Epidermal melanocyte (primary cell): Measurements from ENCODE around the gene OXLD1.
A peak's percentile ranks its signal among the peaks of the same experiment; 100 is the strongest.

Experiments used
- DNase-seq: peaks from one replicate; pipeline ENCODE4 v3.0.0; 2011; ENCODE audit warnings: low spot score; ENCODE audit not compliant: insufficient read length

Gene OXLD1

DNA sequence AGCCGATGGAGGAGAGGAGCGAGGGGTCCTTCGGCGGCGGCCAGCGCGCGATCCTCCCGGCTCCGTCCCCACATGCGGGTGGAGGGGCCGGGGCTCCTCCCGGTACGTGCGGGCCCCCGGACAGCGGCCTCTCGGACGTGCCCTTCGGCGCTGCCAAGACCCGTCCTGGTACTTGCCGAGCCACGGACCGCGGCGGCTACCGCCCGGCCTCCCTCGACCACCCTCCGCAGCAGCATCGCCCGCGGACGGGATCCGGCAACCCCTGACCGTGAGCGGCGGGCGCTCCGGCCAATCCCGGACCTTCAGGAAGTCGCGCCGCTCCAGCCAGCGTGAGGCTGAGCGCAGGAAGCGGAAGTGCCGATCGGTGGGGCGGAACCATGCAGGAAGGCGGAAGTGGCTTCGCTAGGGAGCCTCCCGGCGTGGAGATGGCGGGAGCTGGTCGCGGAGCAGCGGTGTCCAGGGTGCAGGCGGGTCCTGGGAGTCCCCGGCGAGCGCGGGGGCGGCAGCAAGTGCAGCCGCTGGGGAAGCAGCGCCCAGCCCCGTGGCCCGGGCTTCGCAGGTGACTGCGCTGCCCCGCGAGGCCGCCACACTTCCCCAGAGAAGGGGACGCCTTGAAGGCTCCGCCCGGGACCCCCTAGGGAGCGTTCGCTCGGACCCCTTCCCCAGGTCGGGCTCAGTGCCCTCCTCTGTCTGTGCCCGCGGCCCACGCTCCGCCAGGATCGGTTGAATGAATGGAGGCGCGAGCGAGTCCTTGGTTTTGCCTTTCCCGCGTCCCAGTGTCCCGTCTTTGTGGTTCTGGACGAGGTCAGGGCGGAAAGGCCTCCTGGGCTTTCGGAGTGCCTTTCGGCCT, at the start of gene OXLD1, which contains the start of gene CCDC137:
Gene OXLD1 (minus strand): TSS at position 264 of the 850 bp plus-strand sequence. CDS start 28 bp downstream, at position 236.
Gene CCDC137 (plus strand): TSS at position 396 of the 850 bp plus-strand sequence. CDS start 30 bp downstream, at position 426.
- peak; percentile 96 for DNase-seq

DNA sequence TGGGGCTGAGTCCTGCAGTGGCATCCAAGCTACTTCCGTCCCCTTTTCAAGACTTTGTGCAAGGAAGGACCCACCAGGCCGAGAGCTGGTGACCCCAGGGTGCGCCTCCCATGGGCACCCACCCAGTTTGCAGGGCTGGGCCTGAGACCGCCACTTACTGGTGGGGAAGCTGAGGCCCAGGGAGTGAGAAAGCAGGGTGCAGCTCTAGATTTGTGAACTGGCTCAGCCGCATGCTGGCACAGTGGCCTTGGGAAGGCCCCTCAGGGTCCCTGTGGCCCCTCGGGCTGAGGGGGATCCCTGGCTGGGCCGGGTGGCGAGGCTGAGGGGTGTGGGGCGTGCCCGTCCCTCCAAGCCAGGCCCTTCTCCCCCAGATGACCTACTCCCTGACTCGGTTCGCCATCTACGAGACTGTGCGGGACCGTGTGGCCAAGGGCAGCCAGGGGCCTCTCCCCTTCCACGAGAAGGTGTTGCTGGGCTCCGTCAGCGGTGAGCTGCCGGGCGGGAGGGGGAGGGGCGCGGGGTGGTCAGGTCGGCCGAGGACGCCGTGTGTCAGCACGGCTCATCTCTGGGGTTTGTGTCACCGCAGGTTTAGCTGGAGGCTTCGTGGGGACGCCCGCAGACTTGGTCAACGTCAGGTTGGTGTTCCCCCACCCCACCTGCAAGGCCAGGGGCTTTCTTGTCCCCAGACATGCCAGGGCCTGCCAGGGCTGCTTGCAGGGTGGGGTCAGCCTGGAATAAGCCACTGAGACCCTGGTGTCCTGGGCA, 48.9 kb upstream of the OXLD1 start:
- no peak for DNase-seq

DNA sequence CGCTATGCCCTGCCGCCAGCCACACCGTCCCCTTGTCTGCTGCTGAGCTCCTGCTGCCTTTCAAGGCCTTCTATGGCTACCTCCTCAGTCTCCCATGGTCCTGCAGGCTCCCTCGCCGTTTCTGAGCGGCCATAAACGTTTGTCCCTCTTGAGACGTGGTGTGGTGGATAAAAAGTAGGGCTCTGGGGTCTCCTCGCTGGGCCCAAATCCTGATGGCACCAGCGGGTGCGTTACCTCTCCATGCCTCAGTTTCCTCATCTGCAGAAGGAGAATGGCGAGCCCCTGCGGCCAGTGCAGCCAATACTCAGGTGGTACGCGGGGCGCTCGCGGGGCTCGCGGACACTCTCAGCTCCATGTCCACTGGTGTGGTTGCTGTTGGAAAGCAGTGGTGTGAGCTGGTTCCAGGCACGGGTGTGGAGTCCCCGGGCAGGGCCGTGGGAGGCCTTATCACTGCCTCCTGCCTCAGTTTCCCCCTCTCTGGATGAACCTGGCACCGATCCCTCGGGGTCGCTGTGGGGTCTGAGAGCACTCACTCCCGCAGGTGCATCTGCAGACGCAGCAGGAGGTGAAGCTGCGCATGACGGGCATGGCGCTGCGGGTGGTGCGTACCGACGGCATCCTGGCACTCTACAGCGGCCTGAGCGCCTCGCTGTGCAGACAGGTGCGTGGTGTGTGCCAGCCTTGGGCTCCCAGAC, 48.2 kb upstream of the OXLD1 start:
- no peak for DNase-seq

DNA sequence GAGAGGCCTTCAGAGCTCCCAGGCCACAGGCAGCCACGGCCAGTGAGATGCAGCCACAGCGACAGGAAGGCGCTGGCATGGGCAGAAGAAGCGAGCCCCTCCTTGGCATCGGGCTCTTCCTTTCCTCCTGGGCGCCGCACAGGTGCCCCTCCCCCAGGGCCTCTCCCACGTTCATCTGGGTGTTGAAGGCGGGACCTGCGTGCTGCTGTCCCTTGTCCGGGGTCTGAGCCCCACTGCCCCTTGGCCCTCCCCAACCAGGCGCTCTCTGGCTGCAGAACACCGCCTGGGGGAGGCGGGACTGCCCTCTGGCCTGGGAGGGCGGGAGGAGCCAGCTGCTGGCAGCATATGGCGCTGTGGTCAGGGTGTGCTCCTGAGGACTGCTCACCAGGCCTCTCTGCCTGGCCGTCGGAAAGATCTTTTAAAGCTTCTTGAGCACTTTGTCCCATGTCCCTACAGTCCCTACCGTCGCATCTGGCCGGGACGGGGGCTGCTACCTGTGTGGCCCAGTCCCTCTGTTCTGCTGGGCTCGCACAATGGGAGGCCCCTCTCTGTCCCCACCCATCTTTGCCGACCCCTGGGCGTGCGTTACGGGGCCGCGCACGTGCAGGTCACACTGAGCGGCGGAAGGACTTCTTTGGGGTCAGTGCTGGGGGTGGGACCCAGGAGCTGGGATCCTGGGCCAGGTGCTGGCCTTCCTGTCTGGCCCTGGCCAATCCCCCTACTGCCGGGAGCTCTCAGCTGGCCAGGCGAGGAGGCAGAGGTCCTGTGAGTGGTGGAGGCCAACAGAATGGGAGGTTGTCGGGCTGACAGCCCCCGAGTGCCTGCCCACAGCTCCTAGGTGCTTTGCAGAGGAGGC, 47.4 kb upstream of the OXLD1 start:
- no peak for DNase-seq

DNA sequence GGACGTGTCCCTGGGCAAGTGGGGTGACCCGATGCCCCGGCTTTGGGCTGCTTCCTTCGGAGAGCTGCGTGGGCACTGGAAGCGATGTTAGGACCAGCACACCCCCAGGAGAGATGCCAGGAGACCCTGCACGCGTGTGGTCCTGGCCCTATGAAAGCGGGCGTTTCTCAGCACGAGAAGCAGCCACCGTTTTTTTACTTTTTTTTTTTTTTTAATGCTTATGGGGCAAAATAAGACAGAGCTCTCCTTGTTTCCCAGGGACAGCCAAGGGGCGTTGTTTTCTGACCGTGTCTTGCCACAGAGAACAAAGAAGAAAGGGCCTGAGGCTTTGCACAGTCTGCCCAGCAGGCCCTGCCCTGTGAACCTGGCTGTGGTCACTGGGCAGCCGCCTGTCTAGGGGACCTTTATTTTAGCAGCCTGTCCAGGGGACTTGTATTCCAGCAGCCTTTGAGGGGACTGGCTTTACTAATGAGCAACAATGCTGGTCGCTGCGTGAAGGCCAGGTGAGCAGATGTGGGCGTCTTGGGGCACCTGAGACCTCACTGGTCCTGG, 46.7 kb upstream of the OXLD1 start:
- peak; percentile 89 for DNase-seq

DNA sequence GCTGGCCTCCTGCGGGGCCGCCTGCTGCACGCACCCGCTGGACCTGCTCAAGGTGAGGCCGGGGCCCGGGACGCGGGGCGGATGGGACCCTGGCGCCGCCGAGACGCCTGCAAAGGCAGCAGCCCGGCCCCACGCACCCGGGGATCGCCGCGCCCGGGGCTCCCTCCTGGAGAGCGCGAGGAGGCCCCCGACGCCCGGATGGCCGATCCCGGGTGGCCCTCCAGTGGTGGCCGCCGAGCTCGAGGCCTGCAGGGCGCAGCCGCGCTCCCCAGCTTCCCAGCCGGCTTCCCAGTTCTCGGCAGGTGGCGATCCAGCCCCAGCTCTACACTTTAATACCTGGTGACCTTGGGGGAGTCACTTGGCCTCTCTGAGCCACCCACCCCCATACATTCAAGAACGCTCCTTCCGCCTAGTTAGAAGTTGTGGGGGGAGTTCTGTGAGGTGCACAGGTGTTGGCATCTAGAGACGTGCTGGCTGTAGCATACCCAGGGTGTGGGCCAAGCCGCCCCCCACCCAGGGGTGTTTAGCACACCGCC, 46.1 kb upstream of the OXLD1 start:
- DNase-seq, result no peak

DNA sequence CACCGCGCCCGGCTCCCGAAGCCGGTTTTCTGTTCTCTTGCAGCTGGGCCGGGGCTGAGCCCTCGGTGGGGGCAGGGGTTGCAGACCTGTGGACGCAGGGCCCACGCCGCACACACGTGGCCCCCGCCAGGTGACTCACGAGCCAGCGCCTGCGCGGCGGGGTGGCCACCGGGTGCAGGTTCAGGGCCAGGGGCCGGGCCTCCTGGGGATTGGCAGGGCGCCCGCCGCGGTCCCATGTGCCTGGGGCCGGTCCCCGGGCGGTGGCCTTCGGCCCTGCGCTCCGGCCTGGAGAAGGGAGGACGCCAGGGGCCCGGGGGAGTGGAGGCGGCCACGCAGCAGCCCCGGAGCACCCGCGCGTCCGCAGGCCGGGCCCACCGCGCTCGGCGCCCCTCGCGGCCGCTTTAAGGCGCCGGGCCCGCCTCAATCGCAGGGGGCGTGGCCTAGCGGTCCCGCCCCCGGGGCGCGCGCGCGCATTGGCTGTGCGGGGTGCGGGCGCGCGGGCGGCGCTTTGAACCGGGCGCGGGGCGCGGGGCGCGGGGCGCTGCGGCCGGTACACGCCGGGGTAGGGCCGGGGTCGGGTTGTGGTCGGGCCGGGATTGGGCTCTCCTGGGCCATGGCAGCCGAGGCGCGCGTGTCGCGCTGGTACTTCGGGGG, 45.5 kb upstream of the OXLD1 start, which contains the start of gene SLC25A10:
Gene SLC25A10 (plus strand): TSS at position 471 of the 654 bp plus-strand sequence. CDS start 143 bp downstream, at position 614.
- DNase-seq, result peak; percentile 87

DNA sequence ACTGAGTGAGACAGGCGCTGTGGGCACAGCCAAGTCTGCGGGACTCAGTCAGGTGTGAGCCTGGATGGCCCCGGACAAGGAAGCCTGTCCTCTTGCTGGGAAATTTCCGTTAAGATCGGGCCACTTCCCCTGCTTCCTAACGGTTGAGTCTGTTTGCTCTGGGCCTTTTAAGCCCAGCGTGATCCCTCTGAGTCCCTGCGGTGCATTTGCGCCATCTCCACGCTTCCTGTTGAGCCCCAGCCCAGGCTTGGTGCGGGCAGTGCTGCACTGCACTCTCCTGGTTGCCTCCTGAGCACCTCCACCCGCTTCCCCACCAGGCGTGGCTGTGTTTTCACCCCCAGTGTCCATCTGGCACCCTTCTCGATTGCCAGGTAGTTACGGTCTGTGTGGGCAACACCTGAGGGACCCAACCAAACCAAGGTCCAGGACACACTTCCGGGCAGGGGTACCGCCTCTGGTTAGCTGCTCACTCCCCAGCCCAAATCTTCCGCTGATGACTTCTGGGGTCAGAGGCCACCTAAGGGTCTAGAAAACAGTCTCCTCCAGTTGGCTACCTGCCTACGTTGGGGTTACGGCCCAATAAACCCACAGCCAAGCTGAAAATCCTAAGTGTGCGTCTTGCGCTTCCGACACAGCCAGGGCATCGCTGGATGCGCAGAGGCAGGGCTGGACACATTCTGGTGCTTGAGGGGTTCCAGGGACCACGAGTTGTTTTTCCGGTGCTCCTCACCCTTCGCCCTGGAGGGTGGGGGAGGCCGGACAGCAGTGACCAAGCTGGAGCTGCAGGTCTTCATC, 44.3 kb upstream of the OXLD1 start:
- DNase-seq, result no peak

DNA sequence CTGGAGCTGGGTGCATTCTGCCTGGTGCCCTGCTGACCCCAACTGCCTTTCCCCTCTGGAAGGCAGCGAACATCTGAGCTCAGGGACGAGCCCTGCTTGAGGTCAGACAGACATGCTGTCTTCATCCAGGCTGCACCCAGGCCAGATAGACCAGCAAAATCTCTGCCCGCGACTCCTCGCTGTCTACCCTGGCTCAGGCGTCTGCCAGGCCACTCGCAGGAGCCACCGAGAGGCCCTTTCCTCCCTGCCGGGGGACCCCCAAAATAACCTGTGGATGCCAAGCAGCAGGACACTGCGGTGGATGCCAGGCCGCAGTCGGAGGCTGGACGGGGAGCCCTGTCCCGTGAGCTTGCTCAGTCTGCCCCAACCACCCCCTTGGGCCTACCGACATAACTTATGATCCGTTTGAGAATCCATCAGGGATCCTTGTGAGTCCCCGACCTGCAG, 42.4 kb upstream of the OXLD1 start:
- no peak for DNase-seq

DNA sequence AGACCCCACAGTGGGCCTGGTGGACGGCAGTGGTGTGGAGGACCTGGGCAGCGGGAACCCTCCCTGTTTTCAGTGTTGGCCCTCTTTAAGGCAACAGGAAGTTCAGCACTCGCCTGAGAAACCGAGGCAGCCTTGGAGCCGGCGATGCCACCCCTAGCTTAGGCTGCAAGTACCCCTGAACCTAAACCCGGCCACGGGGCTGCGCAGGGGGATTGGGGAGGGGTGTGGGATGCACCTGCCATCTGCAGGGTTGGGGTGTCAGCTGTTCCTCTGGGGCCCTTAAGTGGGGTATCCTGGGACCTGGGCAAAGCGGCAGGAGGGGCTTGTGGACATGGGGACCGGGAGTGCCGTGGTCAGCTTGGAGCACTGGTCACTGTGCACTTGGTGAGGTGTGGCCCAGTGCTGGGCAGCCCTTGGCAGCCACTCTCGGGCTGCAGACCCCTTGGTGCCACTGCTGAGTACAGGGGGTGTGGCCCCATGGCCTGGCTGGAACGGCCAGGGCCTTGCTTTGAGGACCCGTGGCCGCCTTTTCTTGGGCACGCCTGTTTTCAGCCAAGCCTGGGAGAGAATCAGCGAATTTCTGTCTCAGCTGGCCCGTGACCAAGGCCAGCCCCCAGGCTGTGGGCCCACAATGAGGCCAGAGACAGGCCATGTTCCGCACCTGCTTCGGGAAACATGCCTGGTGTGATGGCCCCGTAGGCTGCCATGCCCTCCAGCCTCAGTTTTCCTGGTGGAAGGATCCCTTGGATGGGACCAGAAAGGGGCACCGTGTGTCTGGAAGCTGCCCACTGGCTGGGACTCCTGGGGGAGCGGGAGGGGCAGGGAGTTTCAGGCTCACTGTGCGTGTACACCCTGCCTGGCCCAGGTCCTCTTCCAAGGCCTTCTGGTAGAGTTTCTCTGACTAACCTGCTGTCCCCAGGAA, 41.6 kb upstream of the OXLD1 start:
- no peak for DNase-seq

DNA sequence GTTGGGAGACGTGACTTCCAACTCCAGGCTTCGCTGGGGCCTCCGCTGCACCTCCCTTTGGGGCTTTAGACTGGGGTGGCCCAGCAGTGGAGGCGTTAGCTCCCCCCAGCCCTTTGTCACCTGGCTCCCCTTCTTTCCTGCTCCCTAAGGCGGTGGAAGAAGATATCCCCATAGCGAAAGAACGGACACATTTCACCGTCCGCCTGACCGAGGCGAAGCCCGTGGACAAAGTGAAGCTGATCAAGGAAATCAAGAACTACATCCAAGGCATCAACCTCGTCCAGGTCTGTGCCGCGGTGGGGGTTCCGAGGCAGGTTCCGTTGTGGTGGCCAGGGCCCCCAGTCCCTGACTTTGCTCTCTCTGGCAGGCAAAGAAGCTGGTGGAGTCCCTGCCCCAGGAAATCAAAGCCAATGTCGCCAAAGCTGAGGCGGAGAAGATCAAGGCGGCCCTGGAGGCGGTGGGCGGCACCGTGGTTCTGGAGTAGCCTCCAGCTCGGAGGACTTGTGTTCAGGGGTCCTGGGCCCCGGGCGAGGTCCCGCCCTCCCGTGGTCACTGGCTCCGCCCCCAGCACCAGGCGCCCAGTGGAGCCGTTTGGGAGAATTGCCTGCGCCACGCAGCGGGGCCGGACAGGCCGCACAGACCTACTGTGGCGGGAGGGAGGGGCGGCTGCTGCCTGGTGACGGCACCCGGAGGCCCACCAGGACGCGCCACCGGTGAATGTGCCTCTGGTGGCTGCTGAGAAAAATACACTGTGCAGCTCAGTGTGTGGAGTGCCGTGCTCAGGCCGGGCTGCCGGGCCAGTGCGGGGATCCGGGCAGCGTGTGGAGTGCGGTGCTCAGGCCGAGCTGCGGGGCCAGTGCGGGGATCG, 40.6 kb upstream of the OXLD1 start:
- DNase-seq, result no peak

DNA sequence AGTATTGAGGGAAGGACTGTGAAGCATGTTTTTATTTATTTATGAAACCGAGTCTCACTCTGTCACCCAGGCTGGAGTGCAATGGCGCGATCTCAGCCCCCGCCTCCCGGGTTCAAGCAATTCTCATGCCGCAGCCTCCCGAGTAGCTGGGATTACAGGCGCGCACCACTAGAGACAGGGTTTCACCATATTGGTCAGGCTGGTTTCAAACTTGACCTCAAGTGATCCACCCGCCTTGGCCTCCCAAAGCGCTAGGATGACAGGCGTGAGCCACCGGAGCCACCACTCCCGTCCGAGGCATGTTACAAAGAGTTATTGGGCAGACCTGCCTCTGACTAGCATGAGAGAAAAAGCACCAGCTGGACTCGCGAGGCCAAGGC, 39.8 kb upstream of the OXLD1 start:
- no peak for DNase-seq

DNA sequence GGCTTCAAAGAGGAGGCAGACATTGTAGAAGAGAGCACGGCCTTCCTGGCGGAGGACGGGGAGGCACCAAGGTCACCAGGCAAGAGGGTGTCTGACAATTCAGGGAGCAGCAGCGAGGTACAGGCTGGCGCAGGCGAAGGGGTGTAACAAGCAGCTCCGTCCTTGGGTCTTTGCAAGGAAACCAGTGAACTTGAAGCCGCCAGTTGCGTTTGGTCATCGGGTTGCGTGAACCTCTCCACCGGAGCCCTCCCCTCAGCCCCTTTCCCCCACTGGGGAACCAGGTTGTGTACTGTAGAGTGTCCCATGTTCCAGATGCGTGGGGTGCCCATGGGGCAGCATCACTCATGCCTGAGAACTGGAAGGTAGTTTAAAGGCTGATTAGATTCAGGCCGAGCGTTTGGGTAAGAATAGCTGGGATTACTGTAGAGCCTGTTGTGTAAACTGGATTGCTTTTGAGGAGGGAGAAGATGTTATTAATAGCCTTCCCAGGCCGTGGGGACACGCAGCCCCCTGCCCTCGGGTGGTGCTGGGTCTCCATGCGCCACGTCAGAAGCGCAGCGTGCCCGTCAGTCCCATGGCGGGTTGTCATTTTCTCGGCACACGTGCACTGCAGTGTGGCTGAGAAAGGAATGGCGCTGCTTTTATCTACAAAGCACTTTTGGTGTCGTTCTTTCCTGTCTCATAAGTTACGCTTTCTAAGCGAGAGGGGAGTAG, 39.3 kb upstream of the OXLD1 start:
- DNase-seq, result no peak

DNA sequence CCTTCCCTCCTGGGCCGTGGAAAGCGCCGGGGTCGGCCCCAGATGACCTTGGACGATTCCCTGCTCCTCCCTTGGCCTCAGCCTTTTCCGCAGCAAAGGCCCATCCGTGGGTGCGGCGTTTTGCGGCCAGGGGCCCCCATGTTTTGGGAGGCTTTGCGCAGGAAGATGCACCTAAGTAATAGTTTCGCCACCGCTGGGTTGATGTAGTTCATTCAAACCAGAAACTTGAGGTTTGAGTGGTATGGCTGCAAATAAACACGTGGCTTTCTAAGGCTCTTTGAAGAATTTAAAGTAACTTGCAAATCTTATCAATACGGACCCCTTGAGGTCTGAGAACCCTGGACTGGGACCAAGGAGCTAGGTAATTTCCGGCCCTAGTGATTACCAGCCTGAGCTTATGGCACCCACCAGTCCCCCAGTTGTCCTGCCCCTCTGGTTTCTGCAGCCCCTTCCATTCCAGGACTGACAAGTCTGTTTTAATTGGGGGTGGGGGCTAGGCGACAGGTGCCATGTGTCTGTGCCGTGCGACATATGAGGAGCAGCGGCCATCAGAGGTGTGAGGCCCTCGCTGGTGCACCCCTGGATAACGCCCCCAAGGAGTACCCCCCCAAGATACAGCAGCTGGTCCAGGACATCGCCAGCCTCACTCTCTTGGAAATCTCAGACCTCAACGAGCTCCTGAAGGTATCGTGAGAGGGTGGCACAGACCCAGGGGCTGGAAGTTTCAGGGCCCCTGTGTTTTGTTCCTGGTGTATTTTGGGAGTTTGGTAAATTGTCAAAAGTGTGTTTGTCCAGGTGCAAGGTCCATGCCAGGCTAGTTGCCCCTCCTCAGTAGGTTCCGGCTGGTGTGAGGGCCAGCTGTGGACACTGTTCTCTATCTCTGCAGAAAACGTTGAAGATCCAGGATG, 37.6 kb upstream of the OXLD1 start:
- DNase-seq, result peak; percentile 52
